Suprapubic skin (tissue), 4 donors: Measurements from ENCODE around the gene RGS12.

Experiments used
- EP300 ChIP-seq: sonication (generic); formaldehyde crosslinking; IDR thresholded peaks from one replicate; pipeline ENCODE4 v1.6.1; 2017; ENCODE audit warnings: antibody characterized with exemption
- POLR2A ChIP-seq, 2 donors: fragments of 450-650 bp; IDR thresholded peaks; one replicate each; pipeline ENCODE4 v1.6.1; 2017; ENCODE audit warnings: antibody characterized with exemption in 2 of 2, mild to moderate bottlenecking in 2 of 2, moderate library complexity in 2 of 2
- POLR2AphosphoS5 ChIP-seq, 3 donors: sonication (generic); formaldehyde crosslinking; IDR thresholded peaks; one replicate each; pipeline ENCODE4 v1.6.1; 2017; ENCODE audit warnings: antibody characterized with exemption in 3 of 3
- TF ChIP-seq, protein P1 (sequence below), 2 donors: fragments of 200-600 bp in 1 of 2; fragments of 450-650 bp in 1 of 2; sonication (generic) in 1 of 2; IDR thresholded peaks; one replicate each; pipeline ENCODE4 v1.5.1; 2016 to 2019; ENCODE audit warnings: antibody characterized with exemption in 2 of 2, mild to moderate bottlenecking in 1 of 2, moderate library complexity in 1 of 2

DNA sequence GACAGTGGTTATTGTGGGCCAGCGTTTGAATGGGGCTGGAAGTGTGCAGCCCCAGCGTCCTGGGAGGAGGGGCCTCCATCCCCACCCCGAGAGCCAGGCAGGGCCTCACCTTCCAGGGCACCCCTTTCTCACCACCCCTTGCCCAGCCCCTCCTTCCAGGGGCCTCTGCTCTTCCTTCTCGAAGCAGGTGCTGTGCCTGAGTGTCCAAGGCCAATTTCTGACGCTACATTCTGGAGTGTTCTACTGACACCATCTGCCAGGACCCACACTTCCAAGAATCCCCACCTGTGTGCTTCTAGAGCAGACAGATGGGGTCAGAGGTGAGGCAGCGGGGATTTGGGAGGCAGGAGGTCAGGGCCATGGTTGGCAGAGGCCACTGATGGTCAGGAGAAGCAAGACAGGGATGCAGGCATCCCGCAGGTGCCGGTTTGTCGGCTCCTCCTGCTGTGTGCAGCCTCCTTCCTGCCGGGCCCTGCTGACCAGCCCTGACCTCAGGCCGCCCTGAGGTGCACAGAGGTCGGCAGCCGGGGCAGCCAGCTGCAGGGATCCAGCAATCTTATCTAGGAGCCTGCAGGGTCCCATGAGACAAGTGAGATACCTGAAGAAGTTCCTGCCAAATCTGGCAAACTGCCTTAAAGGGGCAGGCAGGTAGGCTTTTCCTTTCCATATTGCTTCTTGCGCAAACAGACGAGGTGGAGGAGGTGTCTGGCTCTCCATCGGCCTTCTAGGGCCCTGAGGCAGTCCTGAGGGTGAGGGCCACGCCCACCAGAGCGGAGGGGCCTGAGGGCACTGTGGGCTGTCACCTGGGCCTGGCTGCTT, 25.0 kb upstream of the RGS12 start:
- TF ChIP-seq, protein P1, sequence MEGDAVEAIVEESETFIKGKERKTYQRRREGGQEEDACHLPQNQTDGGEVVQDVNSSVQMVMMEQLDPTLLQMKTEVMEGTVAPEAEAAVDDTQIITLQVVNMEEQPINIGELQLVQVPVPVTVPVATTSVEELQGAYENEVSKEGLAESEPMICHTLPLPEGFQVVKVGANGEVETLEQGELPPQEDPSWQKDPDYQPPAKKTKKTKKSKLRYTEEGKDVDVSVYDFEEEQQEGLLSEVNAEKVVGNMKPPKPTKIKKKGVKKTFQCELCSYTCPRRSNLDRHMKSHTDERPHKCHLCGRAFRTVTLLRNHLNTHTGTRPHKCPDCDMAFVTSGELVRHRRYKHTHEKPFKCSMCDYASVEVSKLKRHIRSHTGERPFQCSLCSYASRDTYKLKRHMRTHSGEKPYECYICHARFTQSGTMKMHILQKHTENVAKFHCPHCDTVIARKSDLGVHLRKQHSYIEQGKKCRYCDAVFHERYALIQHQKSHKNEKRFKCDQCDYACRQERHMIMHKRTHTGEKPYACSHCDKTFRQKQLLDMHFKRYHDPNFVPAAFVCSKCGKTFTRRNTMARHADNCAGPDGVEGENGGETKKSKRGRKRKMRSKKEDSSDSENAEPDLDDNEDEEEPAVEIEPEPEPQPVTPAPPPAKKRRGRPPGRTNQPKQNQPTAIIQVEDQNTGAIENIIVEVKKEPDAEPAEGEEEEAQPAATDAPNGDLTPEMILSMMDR (IDR thresholded peaks at IDR 0.05): no peak
- TF ChIP-seq POLR2AphosphoS5 (IDR thresholded peaks at IDR 0.05): no peak
- no peak for TF ChIP-seq EP300
- no peak for TF ChIP-seq POLR2A (IDR thresholded peaks at IDR 0.05)
